ENCODE data around the gene EIF6.

EIF6 gene

GRCh38 chr20:35312318-35312717 is 27.7 kb upstream of the EIF6 start:
- DNase-seq, result no peak

DNA sequence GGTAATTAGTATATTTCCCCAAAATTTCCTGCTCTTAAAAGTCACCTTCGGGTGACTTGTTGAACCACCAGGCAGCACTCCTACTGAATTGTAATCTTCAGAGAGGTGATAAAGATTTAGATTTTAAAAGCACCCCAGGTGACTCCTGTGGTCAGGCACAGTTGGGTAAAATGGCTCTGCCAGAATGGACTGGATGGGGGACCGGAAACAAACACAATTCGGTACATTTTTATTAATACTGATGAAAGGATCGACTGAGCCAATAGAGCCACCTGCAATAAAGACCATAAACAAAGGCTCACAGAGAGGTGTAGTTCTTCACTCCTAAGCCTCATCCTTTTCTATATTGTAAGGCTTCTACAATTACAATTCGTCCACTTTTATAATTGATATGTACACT is 27.2 kb upstream of the EIF6 start:
- no peak for DNase-seq

DNA sequence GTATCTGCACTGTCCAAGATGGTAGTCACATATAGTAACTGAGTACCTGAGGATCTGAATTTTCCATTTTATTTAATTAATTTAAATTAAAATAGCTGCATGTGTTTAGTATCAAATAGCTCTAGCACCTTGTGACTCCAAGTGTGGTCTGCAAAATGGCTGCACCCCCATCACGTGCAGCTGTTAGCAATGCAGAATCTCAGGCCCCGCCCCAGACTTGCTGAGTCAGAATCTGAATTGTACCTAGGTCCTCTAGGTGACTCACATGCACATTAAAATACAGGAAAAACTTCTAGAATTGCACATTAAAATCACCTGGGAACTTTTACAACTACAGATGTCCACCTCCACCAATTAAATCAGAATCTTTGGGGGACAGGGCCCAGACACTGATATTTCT is 26.8 kb upstream of the EIF6 start:
- no peak for DNase-seq

DNA sequence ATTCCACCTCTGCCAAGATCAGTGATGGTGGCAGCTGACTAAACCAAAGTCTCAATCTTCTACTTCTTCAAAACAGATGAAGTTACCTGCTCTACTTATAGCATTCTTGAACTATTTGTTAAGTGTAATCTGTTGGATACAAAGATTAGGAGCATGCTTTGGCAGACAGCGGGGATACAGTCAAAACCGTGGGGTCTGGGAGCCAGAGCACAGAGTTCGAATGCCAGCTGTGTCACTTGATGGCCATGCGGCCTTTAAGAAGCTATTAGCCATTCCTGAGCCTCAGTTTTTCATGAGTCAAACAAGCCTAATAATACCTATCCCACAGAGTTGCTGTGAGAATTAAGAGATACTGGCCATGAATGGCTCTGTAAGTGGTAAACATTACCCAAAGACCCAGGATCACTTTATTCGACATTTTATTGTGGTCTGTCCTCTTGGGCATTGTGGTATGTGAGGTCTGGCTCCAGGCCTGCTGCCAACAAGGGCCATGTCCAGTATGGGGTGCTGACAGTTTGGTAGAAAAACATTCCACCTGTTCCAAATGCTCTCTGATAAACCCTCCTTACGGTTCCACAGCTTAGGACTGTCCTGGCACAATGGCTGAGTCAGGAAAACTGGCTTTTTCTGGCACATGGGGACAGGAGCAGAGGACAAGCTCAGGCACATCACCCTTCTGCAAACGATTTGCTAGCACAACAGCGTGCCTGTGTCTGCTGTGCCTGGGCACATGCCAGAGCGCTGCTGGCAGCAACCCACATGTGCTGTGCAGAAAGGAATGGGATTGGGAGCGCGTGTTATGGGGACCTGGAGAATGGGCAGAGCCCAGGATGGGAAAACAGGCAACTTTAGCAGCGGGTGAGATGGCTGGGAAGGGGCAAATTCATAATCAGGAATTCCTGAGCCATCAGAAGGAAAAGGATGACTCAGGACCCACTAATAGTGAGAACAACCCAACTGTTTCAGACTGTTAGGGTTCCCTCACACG is 23.4 kb upstream of the EIF6 start:
- DNase-seq, result no peak

GRCh38 chr20:35306931-35307517 is 22.5 kb upstream of the EIF6 start:
- peak; percentile 63 for DNase-seq

DNA sequence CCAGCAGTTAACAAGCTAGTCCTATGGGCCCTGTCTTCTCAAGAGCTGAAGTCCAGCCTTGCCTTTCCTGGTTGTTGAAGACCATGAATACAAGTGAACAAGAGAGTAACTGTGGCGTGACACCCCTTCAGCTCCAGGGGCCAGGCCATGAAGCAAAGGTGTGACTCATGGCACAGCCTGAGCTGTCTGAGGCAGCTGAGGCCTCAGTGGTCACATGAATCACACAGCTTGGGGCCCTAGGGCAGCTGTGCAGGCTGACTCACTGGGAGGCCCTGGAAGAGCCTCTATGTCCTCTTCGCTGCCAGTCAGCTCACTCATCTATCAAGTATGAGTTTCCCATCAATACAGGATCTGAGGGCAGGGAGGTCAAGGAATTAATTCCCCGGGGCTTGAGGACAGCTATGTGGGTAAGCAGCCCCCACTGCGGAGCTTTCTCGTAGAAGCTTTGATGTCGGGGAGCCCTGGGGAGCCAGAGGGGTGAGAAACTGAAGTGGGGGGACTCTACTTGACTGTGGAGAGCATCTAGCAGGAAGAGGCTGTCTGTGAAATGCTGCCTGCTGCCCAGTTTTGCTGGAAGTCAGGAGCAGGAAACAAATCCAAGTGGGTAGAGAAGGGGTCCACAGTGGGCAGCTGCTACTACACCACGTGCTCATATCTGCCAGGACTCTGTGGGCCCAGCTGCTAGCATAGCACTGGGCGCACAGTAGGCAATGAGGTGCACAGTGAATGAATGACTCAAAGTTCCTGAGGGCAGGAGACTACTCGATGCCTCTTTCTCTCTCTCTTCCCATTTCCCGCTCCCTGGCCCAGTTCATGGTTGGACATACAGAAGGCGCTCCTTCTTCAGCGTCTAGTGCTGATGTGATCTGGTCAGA is 21.3 kb upstream of the EIF6 start:
- DNase-seq, result no peak

GRCh38 chr20:35304956-35305355 is 20.4 kb upstream of the EIF6 start:
- no peak for DNase-seq

DNA sequence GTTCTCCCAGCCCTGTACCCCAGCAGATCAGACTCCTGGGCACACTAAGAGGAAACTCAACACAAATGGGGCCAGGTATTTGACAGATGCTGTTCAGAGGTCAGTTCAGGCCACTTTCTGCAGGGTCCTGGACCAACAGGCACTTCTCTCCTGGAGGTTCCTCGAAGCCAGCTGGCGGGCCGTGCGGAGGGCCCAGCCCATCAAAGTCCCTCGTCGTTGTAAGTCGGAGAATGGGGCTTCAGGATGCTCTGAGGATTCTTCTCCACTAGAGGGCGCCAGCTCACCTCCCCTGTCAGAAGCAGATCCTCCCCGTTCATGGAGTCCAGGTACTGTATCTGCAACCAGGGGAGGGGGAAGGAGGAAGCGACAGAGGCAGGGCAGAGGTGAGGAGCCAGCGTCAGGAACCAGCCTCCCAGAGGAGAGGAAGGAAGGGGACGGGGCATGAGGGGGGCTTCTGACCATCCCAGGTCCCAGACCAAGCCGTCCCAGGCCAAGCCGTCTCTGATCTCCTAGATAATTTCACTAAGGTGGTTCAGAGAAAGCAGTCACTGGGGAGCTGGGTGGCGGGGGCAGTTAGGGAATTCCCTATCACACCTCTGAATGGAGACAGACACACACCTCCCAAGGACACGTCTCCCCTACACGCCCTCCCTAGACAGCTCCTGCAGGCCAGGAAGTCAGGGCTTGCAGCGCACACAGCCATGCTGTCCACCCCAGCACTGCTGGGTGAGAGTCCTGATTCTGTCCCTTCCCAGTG is 19.3 kb upstream of the EIF6 start:
- DNase-seq, result peak; percentile 80

DNA sequence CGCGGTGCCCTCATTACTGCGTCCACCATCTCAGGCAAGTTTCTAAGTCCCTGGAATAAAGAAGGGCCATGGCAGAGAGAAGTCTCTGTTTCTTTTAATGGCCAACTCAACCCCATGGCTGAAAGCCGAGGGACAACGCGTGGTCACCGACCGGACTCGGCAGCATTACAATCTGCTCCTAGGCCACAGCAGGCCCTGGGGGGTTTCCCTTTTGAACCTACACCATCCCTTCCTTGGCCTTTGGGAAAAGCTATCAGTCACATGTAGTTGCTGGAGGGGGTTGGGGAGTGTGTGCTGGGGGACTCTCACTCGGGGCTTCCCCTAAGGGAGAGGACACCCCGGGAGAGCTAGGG is 18.8 kb upstream of the EIF6 start:
- DNase-seq, result no peak

DNA sequence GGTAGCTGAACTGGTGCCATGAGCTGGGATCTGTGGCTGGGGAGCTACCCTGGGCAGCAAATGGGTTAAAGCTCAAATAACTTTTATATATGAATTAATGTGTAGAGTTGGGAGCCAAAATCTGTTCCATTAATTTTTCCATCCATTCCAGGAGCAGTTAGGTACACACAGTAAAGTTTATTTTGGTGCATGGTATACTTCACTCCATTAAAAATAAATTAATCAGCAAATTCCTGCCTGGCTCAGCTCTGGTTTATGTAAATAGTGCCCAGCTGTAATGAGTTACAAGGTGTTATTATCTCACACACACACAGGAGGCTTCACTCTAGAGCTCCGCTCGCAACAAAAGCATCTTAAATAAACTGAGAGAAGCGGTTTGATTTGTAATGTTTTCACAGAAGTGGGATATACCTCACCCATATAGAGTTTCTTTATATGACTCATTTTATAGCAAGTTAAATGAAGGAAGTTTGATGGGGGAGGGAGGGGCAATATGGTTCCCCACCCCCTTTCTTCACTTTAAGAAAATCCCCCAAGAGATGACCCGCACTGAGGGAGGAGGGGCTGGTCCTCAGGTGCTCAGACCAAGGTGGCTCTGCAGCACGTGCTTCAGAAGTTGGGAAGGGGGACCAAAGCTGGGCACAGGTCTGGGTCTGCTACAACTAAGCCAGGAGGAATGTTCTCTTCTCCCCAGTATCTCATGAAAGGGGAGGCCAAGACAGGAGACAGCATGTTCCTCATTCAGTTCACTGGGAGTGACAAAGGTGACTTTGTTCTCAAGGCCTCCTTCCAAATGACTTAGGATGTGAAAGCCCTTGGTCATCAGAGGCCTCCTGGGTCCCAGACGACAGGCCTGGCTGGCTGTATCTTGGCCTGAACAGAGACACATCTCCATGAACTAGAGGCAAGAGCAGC is 18.1 kb upstream of the EIF6 start:
- no peak for DNase-seq

GRCh38 chr20:35301426-35301825 is 16.9 kb upstream of the EIF6 start:
- DNase-seq, result no peak

- DNase-seq, result no peak
Measured at GRCh38 chr20:35300469-35301262, 16.1 kb upstream of the EIF6 start.

GRCh38 chr20:35299780-35300179 is 15.2 kb upstream of the EIF6 start:
- no peak for DNase-seq

- DNase-seq, result no peak
Measured at GRCh38 chr20:35298264-35298663, 13.7 kb upstream of the EIF6 start.

DNA sequence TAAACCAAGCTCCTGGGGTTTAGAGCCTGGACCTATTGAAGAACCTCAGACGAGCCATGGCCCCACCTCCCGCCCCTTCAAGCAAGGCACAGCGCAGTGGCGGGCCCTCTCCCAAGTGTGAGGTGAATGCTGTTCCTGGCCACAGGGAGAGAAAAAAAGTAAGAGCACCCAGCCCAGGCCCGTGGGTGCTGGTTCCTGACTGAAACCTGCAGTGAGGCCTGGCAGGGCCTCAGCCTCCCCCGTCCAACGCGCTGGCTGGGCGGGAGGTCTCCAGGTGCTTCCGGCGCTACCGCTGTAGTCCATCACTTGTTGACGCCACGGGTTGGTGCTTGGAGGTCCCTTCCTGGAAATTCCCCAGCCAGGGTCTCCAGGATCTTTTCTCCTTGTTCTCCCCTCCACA is 13.2 kb upstream of the EIF6 start:
- DNase-seq, result no peak

- no peak for DNase-seq
Measured at GRCh38 chr20:35297155-35297554, 12.6 kb upstream of the EIF6 start.

- DNase-seq, result no peak
Measured at GRCh38 chr20:35296101-35296554, 11.6 kb upstream of the EIF6 start.

GRCh38 chr20:35295674-35296073 is 11.1 kb upstream of the EIF6 start:
- DNase-seq, result no peak

GRCh38 chr20:35295058-35295457 is 10.5 kb upstream of the EIF6 start:
- DNase-seq, result no peak

DNA sequence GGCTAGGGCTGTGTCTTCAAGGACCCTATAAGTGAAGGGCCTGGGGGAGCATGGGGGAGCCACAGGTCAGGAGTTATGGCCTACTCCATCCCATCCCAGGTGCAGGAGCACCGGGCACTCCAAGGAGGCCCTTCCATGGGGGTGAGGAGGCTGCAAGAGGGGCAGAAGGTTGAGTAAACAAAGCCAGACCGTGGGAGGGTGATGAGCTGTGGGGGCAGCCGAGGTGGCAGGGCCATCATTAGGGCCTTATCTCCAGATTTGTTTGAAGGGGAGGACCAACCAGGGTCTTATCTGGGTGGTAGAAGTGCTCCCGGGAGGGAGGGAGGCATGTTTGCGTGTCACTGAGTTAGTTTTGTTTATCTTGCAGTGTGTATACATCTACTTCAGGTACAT is 9.7 kb upstream of the EIF6 start:
- no peak for DNase-seq

Data from NCI-H510A (cell line).